8988T (cell line): ENCODE measurements around the gene KLHL40.

Experiments
- DNase-seq: peaks from one replicate; pipeline ENCODE4 v3.0.0; 2011

KLHL40 gene

GRCh38 chr3:42657675-42658074, 27.7 kb upstream of the KLHL40 start:
- DNase-seq: peak; percentile 37

GRCh38 chr3:42658091-42658770, 27.1 kb upstream of the KLHL40 start:
- DNase-seq: peak; percentile 51

GRCh38 chr3:42658771-42659390, 26.5 kb upstream of the KLHL40 start:
- DNase-seq: no peak

DNA sequence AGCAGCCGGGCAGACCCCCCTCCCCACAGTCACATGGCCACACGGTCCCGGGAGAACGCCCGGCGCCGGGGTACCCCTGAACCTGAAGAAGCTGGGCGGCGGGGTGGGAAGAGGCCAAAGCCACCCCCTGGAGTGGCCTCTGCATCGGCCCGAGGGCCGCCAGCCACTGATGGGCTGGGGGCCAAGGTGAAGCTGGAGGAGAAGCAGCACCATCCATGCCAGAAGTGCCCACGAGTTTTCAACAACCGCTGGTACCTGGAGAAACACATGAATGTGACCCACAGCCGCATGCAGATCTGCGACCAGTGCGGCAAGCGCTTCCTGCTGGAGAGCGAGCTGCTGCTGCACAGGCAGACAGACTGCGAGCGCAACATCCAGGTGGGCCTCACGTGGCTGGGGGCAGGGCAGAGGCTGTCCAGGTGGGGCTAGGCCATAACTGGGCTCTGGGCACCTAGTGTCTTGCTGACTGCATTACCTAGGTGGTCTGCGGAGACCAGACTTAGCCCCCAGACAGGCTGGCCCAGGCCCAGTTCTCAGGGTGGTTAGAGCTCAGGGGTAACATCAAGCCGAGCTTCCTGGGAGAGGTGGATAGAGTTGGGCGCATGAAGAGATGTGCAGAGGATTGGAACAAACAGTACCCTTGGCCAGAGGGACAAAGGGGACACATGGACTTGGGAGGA, 25.7 kb upstream of the KLHL40 start:
- DNase-seq: peak; percentile 43

DNA sequence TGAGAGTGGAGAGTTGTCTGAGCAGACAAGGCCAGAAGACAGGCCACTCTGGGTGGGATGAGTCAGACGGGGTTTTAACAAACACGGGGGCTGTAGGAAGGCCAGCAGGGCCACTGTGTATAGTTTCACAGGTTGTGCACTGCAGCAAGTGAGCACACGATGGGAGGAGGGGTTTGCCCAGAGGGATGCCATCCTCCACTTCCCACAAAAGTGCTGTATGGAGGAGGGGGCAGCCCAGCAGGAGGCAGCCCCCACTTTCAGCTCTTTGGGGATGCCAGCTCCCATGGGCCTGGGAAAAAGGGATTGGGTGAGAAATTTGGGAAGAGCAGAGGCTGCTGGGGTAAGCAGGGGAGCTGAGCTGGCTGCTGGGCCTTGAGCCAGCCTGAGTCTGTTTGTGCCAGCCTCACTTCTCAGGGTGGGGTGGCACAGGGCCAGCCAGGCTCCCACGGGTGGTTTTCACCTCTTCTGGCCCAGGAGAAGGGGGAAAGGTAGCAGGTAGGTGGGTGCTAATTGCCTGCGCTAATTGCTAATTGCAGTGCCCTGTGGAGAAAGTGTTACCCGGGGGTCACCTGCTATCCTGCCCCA, 25.1 kb upstream of the KLHL40 start:
- DNase-seq: peak; percentile 58

GRCh38 chr3:42660898-42661297, 24.4 kb upstream of the KLHL40 start:
- peak; percentile 97 for DNase-seq

- DNase-seq: peak; percentile 49
Measured at GRCh38 chr3:42661593-42662022, 23.7 kb upstream of the KLHL40 start.

- DNase-seq: peak; percentile 56
Measured at GRCh38 chr3:42662037-42662812, 23.1 kb upstream of the KLHL40 start.

GRCh38 chr3:42662813-42663535, 22.4 kb upstream of the KLHL40 start:
- DNase-seq: peak; percentile 58

DNA sequence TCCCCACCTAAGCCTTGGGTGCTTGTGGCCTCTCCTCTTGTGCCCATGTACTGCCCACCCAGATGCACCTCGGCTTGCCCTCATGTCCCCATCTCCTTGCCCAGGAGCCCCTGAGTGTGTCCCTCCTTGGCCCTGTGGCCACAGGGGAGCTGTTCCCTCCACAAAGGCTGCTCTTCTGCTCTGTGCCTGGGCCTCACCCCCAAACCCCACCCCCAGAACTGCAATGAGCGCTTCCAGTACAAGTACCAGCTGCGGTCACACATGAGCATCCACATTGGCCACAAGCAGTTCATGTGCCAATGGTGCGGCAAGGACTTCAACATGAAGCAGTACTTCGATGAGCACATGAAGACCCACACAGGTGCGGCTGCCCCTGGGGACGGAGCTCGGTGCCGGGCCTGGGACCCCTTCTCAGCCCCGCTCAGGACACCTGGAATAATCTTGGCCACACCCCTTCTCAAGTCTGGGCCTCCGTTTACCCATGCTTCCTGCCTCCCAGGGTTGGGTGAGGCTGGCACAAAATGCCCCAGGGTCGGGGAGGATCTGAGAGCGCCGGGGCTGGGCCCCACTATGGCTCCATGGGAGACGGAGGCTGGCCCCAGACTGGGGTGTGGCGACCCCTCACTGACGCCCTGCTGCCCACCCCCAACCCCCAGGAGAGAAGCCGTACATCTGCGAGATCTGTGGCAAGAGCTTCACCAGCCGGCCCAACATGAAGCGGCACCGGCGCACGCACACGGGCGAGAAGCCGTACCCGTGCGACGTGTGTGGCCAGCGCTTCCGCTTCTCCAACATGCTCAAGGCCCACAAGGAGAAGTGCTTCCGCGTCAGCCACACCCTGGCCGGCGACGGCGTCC, 21.5 kb upstream of the KLHL40 start:
- DNase-seq: peak; percentile 51

GRCh38 chr3:42664438-42664803, 20.9 kb upstream of the KLHL40 start:
- DNase-seq: no peak

- peak; percentile 51 for DNase-seq
Measured at GRCh38 chr3:42665050-42665878, 20.1 kb upstream of the KLHL40 start.

GRCh38 chr3:42666022-42666421, 19.3 kb upstream of the KLHL40 start:
- DNase-seq: peak; percentile 41

- peak; percentile 36 for DNase-seq
Measured at GRCh38 chr3:42666577-42666998, 18.7 kb upstream of the KLHL40 start.

GRCh38 chr3:42667096-42667522, 18.2 kb upstream of the KLHL40 start:
- no peak for DNase-seq

- peak; percentile 48 for DNase-seq
Measured at GRCh38 chr3:42667523-42668412, 17.6 kb upstream of the KLHL40 start.

DNA sequence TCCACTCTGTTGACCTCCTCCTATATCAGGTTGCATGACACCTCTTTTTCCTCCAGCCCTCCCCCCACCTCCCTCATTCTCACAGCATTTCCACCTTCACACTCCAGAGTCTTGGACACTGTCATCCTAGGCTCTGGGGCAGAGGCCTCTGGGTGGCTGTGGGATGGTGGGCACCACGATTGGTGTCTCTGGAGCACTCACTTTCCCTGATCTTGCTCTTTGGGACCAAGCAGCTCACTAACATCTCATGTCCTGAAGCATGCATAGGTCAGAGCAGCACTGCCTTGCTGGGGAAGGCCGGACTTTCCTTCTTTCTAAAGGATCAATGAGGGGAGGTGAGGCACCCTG, 16.9 kb upstream of the KLHL40 start:
- DNase-seq: no peak

DNA sequence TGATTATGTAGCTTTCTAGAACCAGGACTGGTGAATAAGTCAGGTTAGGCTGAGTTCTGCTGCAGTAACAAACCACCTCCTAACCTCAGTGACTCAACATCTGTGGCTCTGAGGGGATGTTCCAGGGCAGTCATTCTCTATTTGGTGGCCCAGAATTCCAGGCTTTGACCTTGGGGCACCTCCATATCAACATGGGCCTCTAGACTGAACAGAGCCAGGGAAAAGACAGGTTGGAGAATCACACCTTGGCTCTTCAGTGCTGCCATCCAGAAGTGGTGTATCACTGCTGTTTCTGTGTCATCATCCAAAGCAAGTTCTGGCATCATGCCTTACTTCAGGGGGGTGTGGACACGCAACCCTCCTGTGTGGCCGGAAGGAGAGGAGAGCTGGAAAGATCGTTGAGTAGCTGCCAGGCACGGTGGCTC, 16.5 kb upstream of the KLHL40 start:
- no peak for DNase-seq

GRCh38 chr3:42670051-42670576, 15.2 kb upstream of the KLHL40 start:
- no peak for DNase-seq
